ENCODE data around the gene CUTA.

CUTA gene

DNA sequence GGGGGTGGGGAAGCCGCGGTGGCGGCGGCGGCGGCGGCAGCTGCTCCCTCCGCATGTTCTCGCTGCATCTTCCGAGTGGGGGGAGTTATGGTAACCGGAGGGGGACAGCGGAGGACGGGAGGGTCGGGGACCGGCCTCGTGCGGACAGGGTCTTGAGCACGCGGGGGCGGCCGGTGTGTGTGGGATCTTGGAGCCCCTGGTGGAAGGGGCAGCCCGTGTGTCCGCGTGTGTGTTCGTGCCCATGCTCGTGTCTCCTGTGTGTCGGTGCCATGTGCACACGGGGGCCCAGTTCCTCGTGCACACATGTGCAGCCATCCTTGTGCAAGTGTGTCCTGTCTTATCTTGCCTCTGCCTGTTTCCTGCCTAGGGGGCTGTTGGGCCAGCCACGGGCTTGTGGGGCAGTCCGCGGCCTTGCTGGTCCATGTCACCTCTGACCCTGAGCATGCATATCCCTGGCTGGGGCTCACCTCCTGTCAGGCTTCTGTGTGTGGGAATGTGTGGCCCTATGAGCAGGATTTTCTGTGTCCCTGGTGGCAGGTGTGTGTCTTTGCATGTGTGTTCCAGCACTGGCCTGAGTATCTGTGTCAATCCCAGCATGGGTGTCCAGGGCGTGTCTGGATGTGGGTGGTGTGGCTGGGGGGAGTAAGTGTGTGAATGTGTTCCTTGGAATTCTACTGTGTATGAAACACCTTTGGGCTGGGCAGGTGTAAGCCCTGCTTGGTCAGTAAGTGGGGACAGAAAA is 10.5 kb upstream of the CUTA start:
- TF ChIP-seq, protein P1, sequence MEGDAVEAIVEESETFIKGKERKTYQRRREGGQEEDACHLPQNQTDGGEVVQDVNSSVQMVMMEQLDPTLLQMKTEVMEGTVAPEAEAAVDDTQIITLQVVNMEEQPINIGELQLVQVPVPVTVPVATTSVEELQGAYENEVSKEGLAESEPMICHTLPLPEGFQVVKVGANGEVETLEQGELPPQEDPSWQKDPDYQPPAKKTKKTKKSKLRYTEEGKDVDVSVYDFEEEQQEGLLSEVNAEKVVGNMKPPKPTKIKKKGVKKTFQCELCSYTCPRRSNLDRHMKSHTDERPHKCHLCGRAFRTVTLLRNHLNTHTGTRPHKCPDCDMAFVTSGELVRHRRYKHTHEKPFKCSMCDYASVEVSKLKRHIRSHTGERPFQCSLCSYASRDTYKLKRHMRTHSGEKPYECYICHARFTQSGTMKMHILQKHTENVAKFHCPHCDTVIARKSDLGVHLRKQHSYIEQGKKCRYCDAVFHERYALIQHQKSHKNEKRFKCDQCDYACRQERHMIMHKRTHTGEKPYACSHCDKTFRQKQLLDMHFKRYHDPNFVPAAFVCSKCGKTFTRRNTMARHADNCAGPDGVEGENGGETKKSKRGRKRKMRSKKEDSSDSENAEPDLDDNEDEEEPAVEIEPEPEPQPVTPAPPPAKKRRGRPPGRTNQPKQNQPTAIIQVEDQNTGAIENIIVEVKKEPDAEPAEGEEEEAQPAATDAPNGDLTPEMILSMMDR (IDR thresholded peaks at IDR 0.05), result no peak
- peak overlapping the region; percentile 89 for H3K4me3 Mint-ChIP-seq
- no peaks in the 10 kb centered on the region for H3K9me3 Mint-ChIP-seq
- H3K4me1 Mint-ChIP-seq, result peaks cover 90% of the 10 kb centered on the region
- no peaks in the 10 kb centered on the region for H3K27me3 Mint-ChIP-seq (ENCODE audit: low read depth, poor library complexity)
- peaks cover 9% of the 10 kb centered on the region for H3K36me3 Mint-ChIP-seq (ENCODE audit: low read depth)
- DNase-seq, result no peak
- H3K27ac Mint-ChIP-seq, result peak overlapping the region; percentile 71

DNA sequence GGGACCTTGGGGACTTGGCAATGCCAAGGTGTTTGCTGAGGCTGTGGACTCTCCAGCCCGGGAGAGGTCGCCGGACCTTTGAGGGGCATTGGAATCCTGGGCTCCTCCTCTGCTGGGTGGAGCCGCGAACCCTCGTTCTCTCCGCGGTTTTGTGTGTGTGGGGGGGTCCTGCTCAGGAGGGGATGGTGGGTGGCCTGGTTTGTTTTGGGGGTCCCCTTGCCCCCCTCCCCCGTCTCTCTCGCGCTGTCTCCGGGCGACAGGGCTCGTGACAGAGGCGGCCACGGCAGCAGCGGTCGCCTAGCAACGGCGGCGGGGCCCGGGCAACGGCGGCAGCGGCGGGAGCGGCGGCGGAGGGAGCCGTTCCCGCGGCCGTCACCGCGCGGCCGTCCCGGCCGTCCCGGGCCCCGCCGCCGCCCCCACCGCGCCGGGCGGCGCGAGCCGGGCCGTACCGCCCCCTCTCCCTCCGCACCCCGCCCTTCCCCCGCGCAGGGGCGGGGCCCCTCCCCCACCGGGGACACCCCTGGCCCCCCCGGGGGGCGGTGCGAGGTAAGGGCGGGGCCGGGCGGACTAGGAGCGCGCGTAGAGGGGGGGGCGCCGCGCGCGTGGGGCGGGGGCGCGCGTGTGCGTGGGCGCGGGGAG is 9.8 kb upstream of the CUTA start:
- Mint-ChIP-seq H3K27ac (peak overlapping the region; percentile 86), H3K9me3 (no peaks in the 10 kb centered on the region), H3K4me1 (peaks cover 90% of the 10 kb centered on the region), H3K27me3 (ENCODE audit: low read depth, poor library complexity) (no peaks in the 10 kb centered on the region), H3K4me3 (peak overlapping the region; percentile 90), H3K36me3 (ENCODE audit: low read depth) (peaks cover 16% of the 10 kb centered on the region)
- TF ChIP-seq, protein P1 (IDR thresholded peaks at IDR 0.05), result no peak
- peak; percentile 77 for DNase-seq

DNA sequence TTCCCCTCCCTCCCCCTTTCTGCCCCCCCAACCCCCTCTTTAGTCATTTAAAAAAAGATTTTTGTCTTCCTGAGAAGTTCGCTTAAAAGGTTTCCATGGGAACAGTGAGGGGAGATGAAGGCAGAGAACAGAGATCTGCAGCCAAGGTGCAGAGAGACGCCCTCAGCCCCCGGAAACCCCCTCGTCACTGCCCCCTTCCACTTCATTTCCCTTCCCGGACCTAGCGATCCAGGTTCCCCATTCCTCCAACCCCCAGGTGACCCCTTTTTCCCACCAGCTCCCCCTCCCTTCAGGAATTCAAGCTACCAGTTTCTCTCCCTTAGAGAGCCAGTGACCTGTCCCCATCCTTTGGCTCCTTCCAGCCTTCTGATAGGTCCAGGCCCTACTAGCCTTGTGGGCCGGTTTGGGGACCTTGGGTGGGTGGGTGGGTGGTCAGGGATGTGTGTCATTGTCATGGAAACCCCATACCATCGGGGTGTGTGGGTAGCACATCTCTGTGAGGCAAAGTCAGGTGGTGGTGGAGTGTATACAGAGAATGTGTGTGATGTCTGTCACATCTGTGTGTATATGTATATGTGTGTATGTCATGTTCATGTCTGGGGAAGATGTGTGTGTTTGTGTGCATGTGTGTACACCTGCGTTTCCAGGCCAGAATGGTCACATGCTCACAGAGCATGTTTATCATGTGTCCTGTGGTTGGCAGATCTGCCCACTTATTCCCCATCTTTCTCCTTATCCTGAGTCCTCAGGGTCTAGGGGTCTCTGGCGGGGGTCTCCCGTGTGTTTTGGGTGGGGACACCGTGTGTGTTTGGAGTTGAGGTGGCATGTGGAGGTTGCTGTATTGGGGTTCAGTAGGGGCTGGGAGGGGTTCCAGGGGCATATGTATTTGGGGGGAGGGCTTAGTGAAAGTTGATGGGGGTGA is 8.9 kb upstream of the CUTA start:
- TF ChIP-seq, protein P1 (IDR thresholded peaks at IDR 0.05), result no peak
- H3K4me1 Mint-ChIP-seq, result peaks cover 90% of the 10 kb centered on the region
- H3K36me3 Mint-ChIP-seq (ENCODE audit: low read depth), result peaks cover 16% of the 10 kb centered on the region
- H3K27ac Mint-ChIP-seq, result peak overlapping the region; percentile 86
- DNase-seq, result no peak
- H3K4me3 Mint-ChIP-seq, result peak overlapping the region; percentile 90
- H3K27me3 Mint-ChIP-seq (ENCODE audit: low read depth, poor library complexity), result no peaks in the 10 kb centered on the region
- no peaks in the 10 kb centered on the region for H3K9me3 Mint-ChIP-seq

DNA sequence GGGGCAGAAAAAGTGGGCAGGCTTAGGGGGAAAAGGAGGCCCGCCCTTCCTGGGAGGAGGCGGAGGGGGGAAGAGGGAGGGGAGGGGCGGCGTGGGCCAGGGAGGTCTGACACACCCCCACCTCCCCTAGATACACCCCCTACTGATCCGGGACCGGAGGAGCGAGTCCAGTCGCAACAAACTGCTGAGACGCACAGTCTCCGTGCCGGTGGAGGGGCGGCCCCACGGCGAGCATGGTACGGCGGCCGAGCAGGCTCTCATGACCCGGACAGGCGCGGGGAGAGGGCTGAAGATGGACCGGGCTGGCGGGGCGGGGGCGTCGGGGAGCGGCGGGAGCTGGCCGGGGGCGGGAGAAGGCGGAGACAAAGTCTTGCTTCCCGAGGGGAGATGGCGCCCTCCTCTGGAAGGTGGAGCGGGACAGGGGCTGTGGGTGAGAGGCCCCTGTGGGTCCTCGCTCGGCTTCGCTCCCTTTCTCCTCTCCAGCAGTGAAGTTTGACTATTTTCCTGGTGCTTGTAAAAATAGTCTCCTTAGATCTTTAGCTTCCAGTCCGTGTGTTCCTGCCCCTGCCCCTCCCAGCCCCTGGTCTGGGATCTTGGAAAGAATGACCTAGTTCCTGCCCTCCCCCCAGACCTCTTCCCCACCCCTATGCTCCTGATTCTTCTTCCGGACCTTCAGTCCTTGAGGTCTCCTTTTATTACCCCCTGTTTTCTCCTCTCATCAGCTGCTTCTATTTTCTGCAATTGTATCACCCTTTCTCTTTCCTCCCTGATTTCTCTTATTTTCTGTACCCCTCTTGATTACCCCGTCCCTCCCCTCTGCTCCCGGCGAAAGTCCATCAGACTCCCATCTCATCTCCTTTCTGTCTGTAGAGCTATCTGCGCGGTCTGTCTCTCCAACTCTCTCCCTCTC is 8.0 kb upstream of the CUTA start:
- peak overlapping the region; percentile 96 for H3K27ac Mint-ChIP-seq
- peaks cover 91% of the 10 kb centered on the region for H3K4me1 Mint-ChIP-seq
- no peaks in the 10 kb centered on the region for H3K27me3 Mint-ChIP-seq (ENCODE audit: low read depth, poor library complexity)
- peak overlapping the region; percentile 90 for H3K4me3 Mint-ChIP-seq
- no peaks in the 10 kb centered on the region for H3K9me3 Mint-ChIP-seq
- DNase-seq, result peak; percentile 86
- TF ChIP-seq, protein P1 (IDR thresholded peaks at IDR 0.05), result peak; percentile 43
- peaks cover 16% of the 10 kb centered on the region for H3K36me3 Mint-ChIP-seq (ENCODE audit: low read depth)
